ENCODE results near the gene RGSL1.

RGSL1 gene

DNA sequence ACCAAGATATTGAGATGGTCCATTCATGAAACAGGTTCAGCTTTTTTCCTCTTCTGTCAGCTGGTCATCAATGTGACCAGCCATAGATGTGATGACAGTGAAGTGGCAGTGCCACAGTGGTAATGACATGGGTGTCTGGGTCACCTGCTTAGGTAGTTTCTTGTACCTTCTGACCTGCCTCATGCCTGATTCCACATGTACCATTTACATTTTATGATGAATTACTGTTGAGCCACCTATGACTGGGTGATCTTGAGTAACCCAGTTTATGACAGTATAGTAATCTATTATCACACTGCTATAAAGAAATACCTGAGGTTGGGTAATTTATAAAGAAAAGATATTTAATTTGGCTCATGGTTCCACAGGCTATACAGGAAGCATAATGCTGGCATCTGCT, 45.7 kb downstream of the RGSL1 start:
- TF ChIP-seq FOXP2 (optimal IDR thresholded peaks at IDR 0.05; ENCODE audit: borderline replicate concordance, extremely low read depth, extremely low read length, insufficient read depth): no peak
- no peak for TF ChIP-seq POLR2AphosphoS5 (IDR thresholded peaks at IDR 0.05; ENCODE audit: low read depth, low read length)
- TF ChIP-seq SIN3A (IDR thresholded peaks at IDR 0.05; ENCODE audit: borderline replicate concordance, insufficient read depth, low read length): no peak
- TF ChIP-seq, protein P1, sequence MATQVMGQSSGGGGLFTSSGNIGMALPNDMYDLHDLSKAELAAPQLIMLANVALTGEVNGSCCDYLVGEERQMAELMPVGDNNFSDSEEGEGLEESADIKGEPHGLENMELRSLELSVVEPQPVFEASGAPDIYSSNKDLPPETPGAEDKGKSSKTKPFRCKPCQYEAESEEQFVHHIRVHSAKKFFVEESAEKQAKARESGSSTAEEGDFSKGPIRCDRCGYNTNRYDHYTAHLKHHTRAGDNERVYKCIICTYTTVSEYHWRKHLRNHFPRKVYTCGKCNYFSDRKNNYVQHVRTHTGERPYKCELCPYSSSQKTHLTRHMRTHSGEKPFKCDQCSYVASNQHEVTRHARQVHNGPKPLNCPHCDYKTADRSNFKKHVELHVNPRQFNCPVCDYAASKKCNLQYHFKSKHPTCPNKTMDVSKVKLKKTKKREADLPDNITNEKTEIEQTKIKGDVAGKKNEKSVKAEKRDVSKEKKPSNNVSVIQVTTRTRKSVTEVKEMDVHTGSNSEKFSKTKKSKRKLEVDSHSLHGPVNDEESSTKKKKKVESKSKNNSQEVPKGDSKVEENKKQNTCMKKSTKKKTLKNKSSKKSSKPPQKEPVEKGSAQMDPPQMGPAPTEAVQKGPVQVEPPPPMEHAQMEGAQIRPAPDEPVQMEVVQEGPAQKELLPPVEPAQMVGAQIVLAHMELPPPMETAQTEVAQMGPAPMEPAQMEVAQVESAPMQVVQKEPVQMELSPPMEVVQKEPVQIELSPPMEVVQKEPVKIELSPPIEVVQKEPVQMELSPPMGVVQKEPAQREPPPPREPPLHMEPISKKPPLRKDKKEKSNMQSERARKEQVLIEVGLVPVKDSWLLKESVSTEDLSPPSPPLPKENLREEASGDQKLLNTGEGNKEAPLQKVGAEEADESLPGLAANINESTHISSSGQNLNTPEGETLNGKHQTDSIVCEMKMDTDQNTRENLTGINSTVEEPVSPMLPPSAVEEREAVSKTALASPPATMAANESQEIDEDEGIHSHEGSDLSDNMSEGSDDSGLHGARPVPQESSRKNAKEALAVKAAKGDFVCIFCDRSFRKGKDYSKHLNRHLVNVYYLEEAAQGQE (IDR thresholded peaks at IDR 0.05; ENCODE audit: insufficient read depth in 1 of 2, low read depth in 2 of 2, low read length in 2 of 2): no peak
- TF ChIP-seq TAF1 (IDR thresholded peaks at IDR 0.05; ENCODE audit: borderline replicate concordance, insufficient read depth, low read length): no peak

DNA sequence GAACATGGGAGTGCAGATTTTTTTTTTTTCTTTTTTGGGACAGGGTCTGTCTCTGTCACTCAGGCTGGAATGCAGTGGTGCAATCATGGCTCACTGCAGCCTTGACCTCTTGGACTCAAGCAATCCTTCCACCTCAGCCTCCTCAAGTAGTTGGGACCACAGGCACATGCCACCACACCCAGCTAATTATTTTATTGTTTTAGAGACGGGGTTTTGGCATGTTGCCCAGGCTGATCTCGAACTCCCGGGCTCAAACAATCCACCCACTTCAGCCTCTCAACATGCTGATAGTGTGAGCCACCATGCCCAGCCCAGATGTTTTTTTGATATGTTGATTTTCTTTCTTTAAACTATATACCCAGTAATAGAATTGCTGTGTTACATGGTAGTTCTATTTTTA, 57.7 kb downstream of the RGSL1 start:
- no peak for TF ChIP-seq POLR2AphosphoS5 (IDR thresholded peaks at IDR 0.05; ENCODE audit: low read depth, low read length)
- no peak for TF ChIP-seq FOXP2 (optimal IDR thresholded peaks at IDR 0.05; ENCODE audit: borderline replicate concordance, extremely low read depth, extremely low read length, insufficient read depth)
- no peak for TF ChIP-seq TAF1 (IDR thresholded peaks at IDR 0.05; ENCODE audit: borderline replicate concordance, insufficient read depth, low read length)
- TF ChIP-seq SIN3A (IDR thresholded peaks at IDR 0.05; ENCODE audit: borderline replicate concordance, insufficient read depth, low read length): no peak
- TF ChIP-seq, protein P1 (IDR thresholded peaks at IDR 0.05; ENCODE audit: insufficient read depth in 1 of 2, low read depth in 2 of 2, low read length in 2 of 2): no peak

DNA sequence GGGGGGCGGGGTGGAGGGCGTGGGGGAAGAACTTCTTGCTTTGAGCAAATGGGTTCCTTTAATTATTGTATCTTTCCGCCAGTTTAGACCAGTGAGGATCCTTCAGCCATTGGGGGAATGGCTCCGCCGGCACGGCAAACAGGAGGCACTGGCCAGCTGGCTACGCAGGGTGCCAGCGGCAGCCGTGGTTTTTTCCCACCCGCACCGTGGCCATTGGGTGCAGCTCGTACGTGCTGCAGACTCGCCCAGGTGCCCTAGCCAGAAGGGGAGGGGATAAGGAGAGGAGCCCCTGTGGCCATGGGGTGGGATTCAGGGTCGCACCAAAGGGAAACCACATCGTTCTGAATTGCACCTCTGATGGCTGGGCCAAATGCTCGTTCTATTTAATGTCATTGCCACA, 65.6 kb downstream of the RGSL1 start:
- no peak for TF ChIP-seq TAF1 (IDR thresholded peaks at IDR 0.05; ENCODE audit: borderline replicate concordance, insufficient read depth, low read length)
- TF ChIP-seq FOXP2 (optimal IDR thresholded peaks at IDR 0.05; ENCODE audit: borderline replicate concordance, extremely low read depth, extremely low read length, insufficient read depth): no peak
- TF ChIP-seq, protein P1 (IDR thresholded peaks at IDR 0.05; ENCODE audit: insufficient read depth in 1 of 2, low read depth in 2 of 2, low read length in 2 of 2): no peak
- TF ChIP-seq POLR2AphosphoS5 (IDR thresholded peaks at IDR 0.05; ENCODE audit: low read depth, low read length): no peak
- no peak for TF ChIP-seq SIN3A (IDR thresholded peaks at IDR 0.05; ENCODE audit: borderline replicate concordance, insufficient read depth, low read length)

DNA sequence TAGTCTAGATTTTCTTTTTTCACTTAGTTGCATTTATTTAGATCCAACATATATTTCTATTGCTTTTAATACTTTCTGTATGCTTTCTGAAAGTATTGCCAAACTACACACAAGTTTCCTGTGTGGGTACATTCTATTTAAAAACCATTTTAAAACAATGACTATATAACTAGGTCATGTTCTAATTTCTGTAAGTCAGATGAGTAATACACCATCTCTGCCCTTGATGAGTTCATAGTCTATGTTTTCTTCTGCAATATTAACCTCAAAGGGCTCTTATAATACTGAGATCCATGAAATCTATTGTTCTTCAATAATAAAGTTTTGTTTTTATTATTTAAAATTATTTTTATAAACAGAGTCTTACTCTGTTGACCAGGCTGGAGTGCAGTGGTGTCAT, 70.8 kb downstream of the RGSL1 start:
- TF ChIP-seq TAF1 (IDR thresholded peaks at IDR 0.05; ENCODE audit: borderline replicate concordance, insufficient read depth, low read length) (no peak), SIN3A (IDR thresholded peaks at IDR 0.05; ENCODE audit: borderline replicate concordance, insufficient read depth, low read length) (no peak), FOXP2 (optimal IDR thresholded peaks at IDR 0.05; ENCODE audit: borderline replicate concordance, extremely low read depth, extremely low read length, insufficient read depth) (no peak), POLR2AphosphoS5 (IDR thresholded peaks at IDR 0.05; ENCODE audit: low read depth, low read length) (no peak)
- TF ChIP-seq, protein P1 (IDR thresholded peaks at IDR 0.05; ENCODE audit: insufficient read depth in 1 of 2, low read depth in 2 of 2, low read length in 2 of 2): no peak

DNA sequence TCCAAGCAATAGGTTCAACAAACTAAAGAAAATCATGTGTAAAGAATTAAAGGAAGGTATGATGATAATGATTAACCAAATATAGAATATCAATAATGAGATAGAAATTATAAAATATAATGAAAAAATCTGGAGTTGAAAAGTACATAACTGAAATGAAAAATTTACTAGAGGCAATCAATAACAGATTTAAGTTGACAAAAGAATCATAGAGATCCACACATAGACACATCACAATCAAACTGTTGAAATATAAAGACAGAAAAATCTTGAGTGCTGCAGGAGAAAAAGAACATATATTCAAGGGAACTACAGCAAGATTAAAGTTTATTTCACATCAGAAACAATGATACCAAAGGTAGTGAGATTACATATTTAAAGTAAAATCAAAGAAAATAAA, 75.4 kb downstream of the RGSL1 start:
- TF ChIP-seq POLR2AphosphoS5 (IDR thresholded peaks at IDR 0.05; ENCODE audit: low read depth, low read length) (no peak), FOXP2 (optimal IDR thresholded peaks at IDR 0.05; ENCODE audit: borderline replicate concordance, extremely low read depth, extremely low read length, insufficient read depth) (no peak), SIN3A (IDR thresholded peaks at IDR 0.05; ENCODE audit: borderline replicate concordance, insufficient read depth, low read length) (no peak), TAF1 (IDR thresholded peaks at IDR 0.05; ENCODE audit: borderline replicate concordance, insufficient read depth, low read length) (no peak)
- TF ChIP-seq, protein P1 (IDR thresholded peaks at IDR 0.05; ENCODE audit: insufficient read depth in 1 of 2, low read depth in 2 of 2, low read length in 2 of 2): no peak
